ENCODE measurements around the gene GAL3ST2. TPM values are rescaled to one million over a fixed set of nuclear protein-coding genes. Genes with fewer than 3 reads are reported as not detected.

Gene GAL3ST2
- total RNA-seq, 1 experiment from 2014 or later: not detected

GRCh38 chr2:241743620-241744019, 33.0 kb upstream of the GAL3ST2 start:
- no peak for ATAC-seq
- intact Hi-C loops (cut with micrococcal nuclease): no loop called here
- Histone ChIP-seq H3K27me3 (ENCODE audit: low read length) (no peaks in the 10 kb centered on the region), H3K9me3 (ENCODE audit: low read length) (no peaks in the 10 kb centered on the region), H3K4me1 (ENCODE audit: insufficient read depth, low read length) (peaks cover 20% of the 10 kb centered on the region), H3K4me2 (ENCODE audit: low read length) (no peak overlapping the region), H2AFZ (ENCODE audit: low read length) (no peak overlapping the region), H3K9me2 (replicated peaks; ENCODE audit: low read length) (no peaks in the 10 kb centered on the region), H3K4me3 (ENCODE audit: low read length) (no peak overlapping the region), H3K9ac (ENCODE audit: low read length) (no peak overlapping the region), H3K27ac (ENCODE audit: low read length) (no peak overlapping the region), H3K36me3 (ENCODE audit: low read depth, low read length) (no peaks in the 10 kb centered on the region; the same call in 1 of the 2 replicates), H4K20me1 (ENCODE audit: low read length) (peaks cover 16% of the 10 kb centered on the region; the same call in 1 of the 2 replicates), H3K79me2 (ENCODE audit: low read length) (0 out of 2 replicates have a peak, but pooled peaks cover 2% of the 10 kb centered on the region), H3F3A (ENCODE audit: low read length, unreplicated experiment) (no peaks in the 10 kb centered on the region)
- ChIA-PET POLR2A (ENCODE audit: unreplicated experiment) (no interaction called here), CTCF (no interaction called here)
- no peak for DNase-seq
- BruUV-seq (replicated peaks): no TSS peak
- TF ChIP-seq EZH2 (IDR thresholded peaks at IDR 0.05; ENCODE audit: low read length, unreplicated experiment) (no peak), EZH2phosphoT487 (IDR thresholded peaks at IDR 0.05; ENCODE audit: borderline replicate concordance, low read length) (no peak), CTCF (conservative IDR thresholded peaks at IDR 0.05; ENCODE audit: low read depth, low read length) (no peak)

- 0 out of 2 replicates have a peak, but pooled peaks cover 2% of the 10 kb centered on the region for H3K79me2 ChIP-seq (ENCODE audit: low read length)
- H3K4me2 ChIP-seq (ENCODE audit: low read length): no peak overlapping the region
- DNase-seq (no peak), ATAC-seq (no peak)
- H4K20me1 ChIP-seq (ENCODE audit: low read length): peaks cover 12% of the 10 kb centered on the region; the same call in 1 of the 2 replicates
- no peaks in the 10 kb centered on the region; the same call in 1 of the 2 replicates for H3K36me3 ChIP-seq (ENCODE audit: low read depth, low read length)
- CTCF ChIA-PET: no interaction called here
- H3K9me3 ChIP-seq (ENCODE audit: low read length): no peaks in the 10 kb centered on the region
- H3K27me3 ChIP-seq (ENCODE audit: low read length): no peaks in the 10 kb centered on the region
- H3K4me1 ChIP-seq (ENCODE audit: insufficient read depth, low read length): peaks cover 18% of the 10 kb centered on the region
- intact Hi-C loops (cut with micrococcal nuclease): no loop called here
- H3K4me3 ChIP-seq (ENCODE audit: low read length): no peak overlapping the region
- H3K27ac ChIP-seq (ENCODE audit: low read length): no peak overlapping the region
- no peak overlapping the region for H3K9ac ChIP-seq (ENCODE audit: low read length)
- H3K9me2 ChIP-seq (replicated peaks; ENCODE audit: low read length): no peaks in the 10 kb centered on the region
- H3F3A ChIP-seq (ENCODE audit: low read length, unreplicated experiment): no peaks in the 10 kb centered on the region
- H2AFZ ChIP-seq (ENCODE audit: low read length): no peak overlapping the region
- POLR2A ChIA-PET (ENCODE audit: unreplicated experiment): no interaction called here
- TF ChIP-seq EZH2 (IDR thresholded peaks at IDR 0.05; ENCODE audit: low read length, unreplicated experiment) (no peak), EZH2phosphoT487 (IDR thresholded peaks at IDR 0.05; ENCODE audit: borderline replicate concordance, low read length) (no peak), CTCF (conservative IDR thresholded peaks at IDR 0.05; ENCODE audit: low read depth, low read length) (no peak)
- BruUV-seq (replicated peaks): no TSS peak
Observed at GRCh38 chr2:241744028-241744754, 32.4 kb upstream of the GAL3ST2 start.

GRCh38 chr2:241745276-241745675, 31.3 kb upstream of the GAL3ST2 start:
- peaks cover 2% of the 10 kb centered on the region; the same call in 1 of the 2 replicates for H4K20me1 ChIP-seq (ENCODE audit: low read length)
- H3K27me3 ChIP-seq (ENCODE audit: low read length): no peaks in the 10 kb centered on the region
- H3K27ac ChIP-seq (ENCODE audit: low read length): no peak overlapping the region
- BruUV-seq (replicated peaks): no TSS peak
- no peak for ATAC-seq
- ChIA-PET POLR2A (ENCODE audit: unreplicated experiment) (no interaction called here), CTCF (no interaction called here)
- H3K36me3 ChIP-seq (ENCODE audit: low read depth, low read length): no peaks in the 10 kb centered on the region; the same call in 1 of the 2 replicates
- H3K79me2 ChIP-seq (ENCODE audit: low read length): 0 out of 2 replicates have a peak, but pooled peaks cover 2% of the 10 kb centered on the region
- H3F3A ChIP-seq (ENCODE audit: low read length, unreplicated experiment): no peaks in the 10 kb centered on the region
- intact Hi-C loops (cut with micrococcal nuclease): no loop called here
- TF ChIP-seq CTCF (conservative IDR thresholded peaks at IDR 0.05; ENCODE audit: low read depth, low read length): no peak
- no peak for TF ChIP-seq EZH2 (IDR thresholded peaks at IDR 0.05; ENCODE audit: low read length, unreplicated experiment)
- TF ChIP-seq EZH2phosphoT487 (IDR thresholded peaks at IDR 0.05; ENCODE audit: borderline replicate concordance, low read length): no peak
- DNase-seq: no peak
- no peak overlapping the region for H3K9ac ChIP-seq (ENCODE audit: low read length)
- H2AFZ ChIP-seq (ENCODE audit: low read length): no peak overlapping the region
- H3K9me2 ChIP-seq (replicated peaks; ENCODE audit: low read length): no peaks in the 10 kb centered on the region
- H3K4me2 ChIP-seq (ENCODE audit: low read length): no peak overlapping the region
- H3K4me3 ChIP-seq (ENCODE audit: low read length): no peak overlapping the region
- H3K4me1 ChIP-seq (ENCODE audit: insufficient read depth, low read length): peaks cover 7% of the 10 kb centered on the region; the same call in 1 of the 2 replicates
- no peaks in the 10 kb centered on the region for H3K9me3 ChIP-seq (ENCODE audit: low read length)

All from PC-3 (cell line).